ENCODE measurements around the gene SMIM35.
"Not testable (repeated sequence)": the region's sequence is repeated elsewhere in the genome, so short reads cannot be mapped to it uniquely, and the experiment has no call there.

DNA sequence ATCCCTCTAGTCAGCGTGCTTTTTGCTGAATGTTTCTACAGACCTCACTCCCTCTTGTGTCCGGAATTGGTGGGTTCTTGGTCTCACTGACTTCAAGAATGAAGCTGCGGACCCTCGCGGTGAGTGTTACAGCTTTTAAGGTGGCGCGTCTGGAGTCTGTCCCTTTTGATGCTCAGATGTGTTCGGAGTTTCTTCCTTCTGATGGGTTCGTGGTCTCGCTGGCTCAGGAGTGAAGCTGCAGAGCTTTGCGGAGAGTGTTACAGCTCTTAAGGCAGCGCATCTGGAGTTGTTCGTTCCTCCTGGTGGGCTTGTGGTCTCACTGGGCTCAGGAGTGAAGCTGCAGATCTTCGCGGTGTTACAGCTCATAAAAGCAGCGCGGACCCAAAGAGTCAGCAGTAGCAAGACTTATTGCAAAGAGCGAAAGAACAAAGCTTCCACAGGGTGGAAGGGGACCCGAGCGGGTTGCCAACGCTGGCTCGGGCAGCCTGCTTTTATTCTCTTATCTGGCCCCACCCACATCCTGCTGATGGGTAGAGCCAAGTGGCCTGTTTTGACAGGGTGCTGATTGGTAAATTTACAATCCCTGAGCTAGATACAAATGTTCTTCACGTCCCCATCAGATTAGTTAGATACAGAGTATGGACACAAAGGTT, 109.0 kb downstream of the SMIM35 start:
- TF ChIP-seq, protein P1, sequence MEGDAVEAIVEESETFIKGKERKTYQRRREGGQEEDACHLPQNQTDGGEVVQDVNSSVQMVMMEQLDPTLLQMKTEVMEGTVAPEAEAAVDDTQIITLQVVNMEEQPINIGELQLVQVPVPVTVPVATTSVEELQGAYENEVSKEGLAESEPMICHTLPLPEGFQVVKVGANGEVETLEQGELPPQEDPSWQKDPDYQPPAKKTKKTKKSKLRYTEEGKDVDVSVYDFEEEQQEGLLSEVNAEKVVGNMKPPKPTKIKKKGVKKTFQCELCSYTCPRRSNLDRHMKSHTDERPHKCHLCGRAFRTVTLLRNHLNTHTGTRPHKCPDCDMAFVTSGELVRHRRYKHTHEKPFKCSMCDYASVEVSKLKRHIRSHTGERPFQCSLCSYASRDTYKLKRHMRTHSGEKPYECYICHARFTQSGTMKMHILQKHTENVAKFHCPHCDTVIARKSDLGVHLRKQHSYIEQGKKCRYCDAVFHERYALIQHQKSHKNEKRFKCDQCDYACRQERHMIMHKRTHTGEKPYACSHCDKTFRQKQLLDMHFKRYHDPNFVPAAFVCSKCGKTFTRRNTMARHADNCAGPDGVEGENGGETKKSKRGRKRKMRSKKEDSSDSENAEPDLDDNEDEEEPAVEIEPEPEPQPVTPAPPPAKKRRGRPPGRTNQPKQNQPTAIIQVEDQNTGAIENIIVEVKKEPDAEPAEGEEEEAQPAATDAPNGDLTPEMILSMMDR (IDR thresholded peaks at IDR 0.05): not testable (repeated sequence)
- TF ChIP-seq POLR2A (IDR thresholded peaks at IDR 0.05): not testable (repeated sequence)
